Epithelial cell of proximal tubule (primary cell): ENCODE results near the gene FAM32A. TPM values are rescaled to one million over a fixed set of nuclear protein-coding genes. Genes with fewer than 3 reads are reported as not detected.

ENCODE experiments used
- DNase-seq: peaks from one replicate; pipeline ENCODE4 v3.0.0-alpha.2; 2011; ENCODE audit warnings: low read depth
- H3K4me3 ChIP-seq: 2 replicates; pipeline ENCODE4 v1.5.1; 2011; ENCODE audit warnings: low read depth, mild to moderate bottlenecking, low read length
- CTCF ChIP-seq: conservative IDR thresholded peaks from 2 replicates; pipeline ENCODE4 v1.5.1; 2012; ENCODE audit warnings: low read depth, mild to moderate bottlenecking, low read length
- total RNA-seq: library from RNA; depleted of rRNA; stranded (reverse); fragments of >200 nt; gene quantifications from 2 replicates; pipeline ENCODE4 v1.2.3, GENCODE V29; 2015

The FAM32A gene
- total RNA-seq, 1 donor from 2014 or later, result 119 TPM

GRCh38 chr19:16193466-16193865 lies 8.3 kb downstream of the FAM32A start:
- no peak overlapping the region for H3K4me3 ChIP-seq
- no peak for TF ChIP-seq CTCF
- no peak for DNase-seq

DNA sequence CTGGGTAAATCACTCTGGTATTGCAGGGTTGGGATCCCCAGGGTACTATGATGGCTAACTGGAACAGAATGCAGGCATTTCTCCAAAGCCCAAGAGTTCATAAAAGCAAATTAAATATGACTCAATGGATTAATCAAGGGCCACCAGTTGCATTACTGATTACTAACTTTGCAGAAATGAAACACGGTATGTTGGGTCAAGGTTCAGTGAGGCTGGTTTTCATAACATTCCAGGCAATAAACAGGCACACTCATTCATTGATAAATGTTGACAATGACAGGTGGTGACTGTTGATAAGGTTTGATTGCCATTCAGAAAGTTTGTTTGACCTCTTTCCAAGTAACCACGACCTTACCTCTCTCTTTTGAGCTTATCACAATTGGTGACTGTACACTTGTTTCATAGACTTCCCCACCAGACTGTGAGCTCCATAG lies 12.0 kb downstream of the FAM32A start:
- peak overlapping the region; percentile 94 for H3K4me3 ChIP-seq
- DNase-seq, result no peak
- TF ChIP-seq CTCF, result no peak

DNA sequence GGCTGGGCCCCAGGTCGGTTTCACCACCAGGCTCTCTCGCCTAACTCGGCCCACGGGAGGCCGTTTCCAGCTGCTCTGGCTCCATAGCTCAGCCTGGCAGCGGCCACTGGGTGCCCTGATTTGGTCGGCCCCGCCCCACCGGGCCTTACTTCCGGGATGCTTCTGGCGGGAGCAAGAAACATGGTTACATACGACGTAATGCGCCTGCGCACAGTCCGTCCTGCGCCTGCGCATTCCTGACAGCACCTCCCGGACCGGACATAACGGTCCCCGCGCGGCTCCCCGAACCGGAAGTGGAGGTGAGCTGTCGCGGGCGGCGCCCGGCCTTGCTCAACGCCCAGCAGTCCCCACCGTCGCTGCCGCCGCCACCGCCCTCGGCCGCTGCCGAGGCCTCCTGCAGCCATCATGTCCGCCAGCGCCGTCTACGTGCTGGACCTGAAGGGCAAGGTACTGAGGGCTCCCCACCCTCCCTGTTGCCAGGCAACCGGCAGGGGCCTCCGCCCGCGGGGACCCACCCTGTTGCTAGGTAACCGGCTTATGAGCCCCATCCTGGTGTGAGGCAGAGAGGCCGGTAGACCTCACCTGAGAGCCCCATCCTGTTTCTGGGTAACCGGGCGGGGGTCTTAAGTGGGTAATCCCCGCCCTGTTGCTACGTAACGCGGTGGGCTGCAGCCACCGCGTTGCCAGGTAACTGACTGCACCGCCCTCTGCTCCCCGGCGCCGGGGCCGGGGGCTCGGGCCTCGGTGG lies 12.6 kb downstream of the FAM32A start, which contains the start of gene AP1M1:
Gene AP1M1 (plus strand): TSS at position 290 of the 748 bp plus-strand sequence. CDS start 116 bp downstream, at position 406.
- no peak for TF ChIP-seq CTCF
- DNase-seq, result no peak
- H3K4me3 ChIP-seq, result peak within 1 kb of the TSS; percentile 94

GRCh38 chr19:16198370-16198651 lies 13.1 kb downstream of the FAM32A start:
- no peak for DNase-seq
- no peak for TF ChIP-seq CTCF
- H3K4me3 ChIP-seq, result peak overlapping the region; percentile 94

GRCh38 chr19:16199275-16199932 lies 14.2 kb downstream of the FAM32A start:
- peak overlapping the region; percentile 94 for H3K4me3 ChIP-seq

More at GRCh38 chr19:16199275-16199932, 14.2 kb downstream of the FAM32A start:
- DNase-seq, result no peak
- no peak for TF ChIP-seq CTCF
